Effector CD4-positive, alpha-beta T cell (primary cell): ENCODE data around the gene NEIL3. TPM values are rescaled to one million over a fixed set of nuclear protein-coding genes. Genes with fewer than 3 reads are reported as not detected.

Experiments
- DNase-seq: peaks from one replicate; pipeline ENCODE4 v3.0.0-alpha.2; 2020
- total RNA-seq: gene quantifications from one replicate; lab custom pipeline; 2026; lab: John Stamatoyannopoulos, UW

NEIL3 gene, protein sequence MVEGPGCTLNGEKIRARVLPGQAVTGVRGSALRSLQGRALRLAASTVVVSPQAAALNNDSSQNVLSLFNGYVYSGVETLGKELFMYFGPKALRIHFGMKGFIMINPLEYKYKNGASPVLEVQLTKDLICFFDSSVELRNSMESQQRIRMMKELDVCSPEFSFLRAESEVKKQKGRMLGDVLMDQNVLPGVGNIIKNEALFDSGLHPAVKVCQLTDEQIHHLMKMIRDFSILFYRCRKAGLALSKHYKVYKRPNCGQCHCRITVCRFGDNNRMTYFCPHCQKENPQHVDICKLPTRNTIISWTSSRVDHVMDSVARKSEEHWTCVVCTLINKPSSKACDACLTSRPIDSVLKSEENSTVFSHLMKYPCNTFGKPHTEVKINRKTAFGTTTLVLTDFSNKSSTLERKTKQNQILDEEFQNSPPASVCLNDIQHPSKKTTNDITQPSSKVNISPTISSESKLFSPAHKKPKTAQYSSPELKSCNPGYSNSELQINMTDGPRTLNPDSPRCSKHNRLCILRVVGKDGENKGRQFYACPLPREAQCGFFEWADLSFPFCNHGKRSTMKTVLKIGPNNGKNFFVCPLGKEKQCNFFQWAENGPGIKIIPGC
- total RNA-seq, result not detected

DNA sequence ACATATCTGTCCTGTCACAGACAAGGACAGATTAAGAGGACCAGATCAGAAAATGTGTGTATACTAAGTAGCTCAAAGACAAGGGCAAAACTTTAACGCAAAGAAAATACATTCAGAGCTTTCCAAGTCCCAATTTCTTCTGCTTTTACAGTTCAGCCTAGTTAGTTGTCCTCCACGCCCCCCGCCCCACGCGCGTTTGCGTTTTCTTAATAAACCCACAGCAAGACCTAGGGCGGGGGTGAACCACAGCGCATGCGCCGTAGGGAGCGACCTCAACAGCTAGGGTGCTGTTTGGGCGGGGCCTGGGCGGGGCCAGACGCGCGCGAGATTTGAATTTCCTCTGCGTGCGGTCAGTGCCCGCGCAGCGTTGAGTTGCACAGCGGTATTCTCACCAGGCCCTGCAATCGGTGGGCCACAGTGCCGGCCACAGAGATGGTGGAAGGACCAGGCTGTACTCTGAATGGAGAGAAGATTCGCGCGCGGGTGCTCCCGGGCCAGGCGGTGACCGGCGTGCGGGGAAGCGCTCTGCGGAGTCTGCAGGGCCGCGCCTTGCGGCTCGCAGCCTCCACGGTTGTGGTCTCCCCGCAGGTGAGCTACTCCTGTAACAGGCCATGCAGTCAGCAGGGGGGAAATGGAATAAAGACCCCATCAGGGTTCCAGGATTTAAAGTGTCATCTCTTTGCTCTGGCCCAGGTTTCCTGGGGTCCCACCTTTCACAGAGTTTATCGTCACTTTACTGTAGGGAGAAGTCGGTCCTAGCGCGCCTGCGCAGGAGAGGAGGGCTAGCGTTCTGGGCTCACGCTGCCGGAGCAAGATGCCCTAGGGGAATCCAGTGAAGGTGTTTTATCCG, at the start of gene NEIL3:
Gene NEIL3, plus strand, starts transcription at position 353 of the 850 bp plus-strand sequence. Its CDS starts 80 bp downstream, at position 433.
- DNase-seq, result peak; percentile 92

DNA sequence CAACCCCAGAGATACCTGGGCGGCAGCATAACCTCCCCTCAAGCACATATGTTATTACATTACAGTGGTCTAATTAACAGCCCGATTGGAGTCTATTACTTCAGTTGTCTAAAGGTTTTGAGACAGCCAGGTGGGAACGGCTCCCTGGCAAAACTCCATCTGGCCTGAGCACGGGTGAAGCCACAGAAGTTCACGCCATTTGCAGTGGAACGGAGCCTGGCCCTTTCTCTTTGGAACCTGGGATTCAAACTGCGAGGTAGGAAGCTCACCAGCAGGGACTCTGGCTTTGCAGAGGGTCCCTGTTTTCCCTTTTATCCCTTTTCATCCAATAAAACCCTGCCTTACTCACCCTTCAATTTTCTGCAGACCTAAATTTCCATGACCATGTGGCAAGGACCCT, 45.9 kb upstream of the NEIL3 start:
- no peak for DNase-seq

DNA sequence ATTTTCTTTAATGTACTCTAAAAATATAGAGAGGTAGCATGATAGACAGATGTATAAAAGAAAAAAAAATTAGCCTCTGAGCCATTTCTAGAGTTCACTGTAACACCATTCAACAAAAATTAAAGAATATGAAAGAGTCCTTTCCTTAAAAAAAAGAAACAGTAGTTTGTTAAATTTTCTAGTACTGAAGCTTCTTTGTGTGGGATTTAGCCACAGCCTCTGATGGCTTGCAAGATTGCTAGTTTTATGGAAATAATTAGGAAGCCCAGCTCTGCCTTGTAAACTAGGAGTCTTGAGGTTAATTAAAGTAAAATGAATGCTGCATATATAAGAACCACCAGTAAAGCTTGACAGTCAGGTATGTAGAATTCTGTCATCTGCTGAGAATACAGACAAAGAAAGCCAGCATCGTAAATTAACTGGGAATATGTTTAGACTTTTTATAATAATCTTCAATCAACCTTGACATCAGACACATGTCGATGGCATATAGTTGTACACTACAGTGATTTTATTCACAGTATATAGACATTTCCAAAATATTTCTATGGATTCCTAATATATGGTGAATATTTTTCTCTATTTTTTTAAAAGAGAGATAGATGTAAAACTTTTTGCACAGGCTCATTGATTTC, 44.8 kb upstream of the NEIL3 start:
- no peak for DNase-seq

DNA sequence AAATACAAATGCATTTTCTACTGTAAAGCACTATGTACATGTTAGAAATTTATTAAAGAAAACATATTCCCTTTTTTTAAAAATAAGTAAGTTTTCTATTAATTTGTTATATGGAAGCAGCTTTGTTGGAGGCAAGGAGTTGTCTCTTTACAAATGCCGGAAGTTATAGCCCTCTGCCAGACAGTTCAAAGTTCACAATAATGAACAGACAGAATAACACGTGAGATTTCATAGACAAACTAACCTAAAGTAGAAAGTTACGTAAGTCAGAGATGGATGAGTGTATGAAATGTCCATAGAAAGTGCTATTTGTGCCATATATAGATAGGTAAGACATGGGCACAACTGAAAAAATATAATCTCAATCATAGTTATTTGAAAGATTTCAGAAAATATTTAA, 43.9 kb upstream of the NEIL3 start:
- no peak for DNase-seq

DNA sequence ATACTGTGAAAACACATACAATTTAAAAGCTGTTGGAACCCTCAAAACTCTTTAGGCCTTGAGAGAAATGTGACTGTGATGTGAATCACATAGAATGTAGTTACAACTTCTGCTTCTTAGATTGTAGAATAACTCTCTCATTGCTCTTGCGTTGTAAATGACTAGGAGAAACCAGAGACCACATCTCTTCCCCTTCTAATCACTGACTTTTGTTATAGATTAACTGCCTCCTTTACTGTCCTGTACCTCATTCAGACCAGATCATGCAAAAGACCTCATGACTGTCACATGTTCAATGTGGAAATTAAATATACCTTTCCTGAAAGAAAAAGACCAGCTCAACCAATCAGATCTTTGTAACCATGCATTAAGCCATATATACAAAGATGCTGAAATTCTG, 43.2 kb upstream of the NEIL3 start:
- DNase-seq, result no peak

DNA sequence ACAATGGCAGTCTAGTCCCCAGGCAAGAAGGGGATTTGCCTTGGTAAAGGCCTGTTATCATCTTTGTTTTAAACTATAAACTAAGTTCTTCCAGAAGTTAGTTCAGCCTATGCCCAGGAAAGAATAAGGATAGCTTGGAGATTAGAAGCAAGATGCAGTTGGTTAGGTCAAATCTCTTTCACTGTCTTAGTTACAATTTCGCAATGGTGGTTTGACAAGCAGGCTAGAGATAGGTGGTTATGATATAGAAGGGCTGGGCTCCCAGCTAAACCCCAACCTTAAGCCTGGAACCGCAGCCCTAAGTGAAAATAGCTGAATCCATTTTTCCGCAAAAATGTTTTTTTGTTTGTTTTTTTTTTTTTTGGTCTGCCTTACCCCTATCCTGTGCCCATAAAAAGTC, 41.8 kb upstream of the NEIL3 start:
- DNase-seq, result no peak

DNA sequence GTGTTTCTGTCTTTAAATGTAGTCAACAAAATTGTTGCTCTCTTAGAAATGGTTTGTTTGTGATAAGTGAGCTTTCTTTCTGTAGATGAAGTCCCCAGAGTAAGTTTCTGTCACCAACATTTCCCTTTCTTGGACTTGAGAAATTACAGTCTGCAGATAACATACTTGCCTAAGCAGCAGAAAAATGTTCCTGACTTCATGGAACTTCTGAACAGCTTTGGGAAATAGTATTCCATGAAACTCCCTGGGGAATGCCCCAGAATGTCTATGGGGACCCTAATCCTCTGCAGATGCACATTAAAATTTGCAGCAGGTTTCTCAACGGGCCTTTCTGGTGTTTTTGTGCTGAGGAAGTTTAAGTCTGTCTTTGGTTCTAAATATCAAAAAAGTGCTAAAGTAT, 38.6 kb upstream of the NEIL3 start:
- no peak for DNase-seq

DNA sequence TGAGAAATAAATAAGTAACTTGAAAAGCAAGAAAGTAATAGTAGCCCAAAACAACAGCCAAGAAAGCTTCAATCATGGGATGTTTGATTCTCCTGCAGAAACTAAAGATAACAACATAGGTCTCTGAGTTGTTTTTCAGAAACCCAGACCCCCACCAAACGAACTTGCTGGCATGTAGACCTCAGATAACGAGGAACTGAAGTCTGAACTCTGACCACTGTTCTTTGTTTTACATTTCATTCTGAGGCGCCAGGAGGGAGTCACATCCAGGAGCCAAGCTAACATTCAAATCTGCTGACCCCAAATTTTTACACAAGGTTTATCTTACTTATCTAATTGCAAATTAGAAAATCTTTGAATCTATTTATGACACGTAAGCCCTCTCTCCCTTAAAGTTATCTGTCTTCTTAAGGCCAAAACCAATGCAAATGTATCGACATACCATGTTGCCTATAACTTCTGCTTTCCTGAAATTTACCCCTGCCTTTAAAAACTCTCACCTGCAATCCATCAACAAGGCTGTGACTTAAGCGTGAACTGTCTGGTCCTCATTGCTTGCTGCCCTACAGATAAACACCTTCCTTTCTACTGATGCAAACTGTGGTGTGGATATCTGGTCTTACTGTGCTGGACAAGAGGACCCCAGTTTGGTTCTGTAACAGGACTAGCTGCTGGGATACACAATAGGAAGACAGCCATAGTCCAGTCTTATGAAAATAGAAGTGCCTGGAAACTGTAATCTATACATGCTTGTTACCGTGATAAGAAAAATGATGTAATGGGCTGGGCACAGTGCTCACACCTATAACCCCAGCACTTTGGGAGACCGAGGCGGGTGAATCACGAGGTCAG, 37.5 kb upstream of the NEIL3 start:
- DNase-seq, result no peak

DNA sequence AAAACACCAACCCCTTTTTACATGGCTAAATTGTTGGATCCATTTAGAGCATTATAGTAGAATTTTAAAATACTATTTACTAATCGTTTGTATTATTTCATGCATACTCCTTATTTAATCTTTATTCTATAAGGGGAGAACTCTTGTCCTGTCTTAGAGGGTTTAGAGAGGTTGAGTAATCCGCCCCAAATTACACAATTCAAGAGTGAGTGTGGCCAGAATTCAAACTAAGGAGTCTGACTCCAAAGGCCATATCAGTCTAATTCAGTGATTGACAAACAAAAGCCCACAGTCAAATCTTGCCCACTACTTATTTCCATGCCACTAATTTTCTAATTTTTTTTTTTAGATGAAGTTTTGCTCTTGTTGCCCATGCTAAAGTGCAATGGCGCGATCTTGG, 33.7 kb upstream of the NEIL3 start:
- DNase-seq, result no peak

DNA sequence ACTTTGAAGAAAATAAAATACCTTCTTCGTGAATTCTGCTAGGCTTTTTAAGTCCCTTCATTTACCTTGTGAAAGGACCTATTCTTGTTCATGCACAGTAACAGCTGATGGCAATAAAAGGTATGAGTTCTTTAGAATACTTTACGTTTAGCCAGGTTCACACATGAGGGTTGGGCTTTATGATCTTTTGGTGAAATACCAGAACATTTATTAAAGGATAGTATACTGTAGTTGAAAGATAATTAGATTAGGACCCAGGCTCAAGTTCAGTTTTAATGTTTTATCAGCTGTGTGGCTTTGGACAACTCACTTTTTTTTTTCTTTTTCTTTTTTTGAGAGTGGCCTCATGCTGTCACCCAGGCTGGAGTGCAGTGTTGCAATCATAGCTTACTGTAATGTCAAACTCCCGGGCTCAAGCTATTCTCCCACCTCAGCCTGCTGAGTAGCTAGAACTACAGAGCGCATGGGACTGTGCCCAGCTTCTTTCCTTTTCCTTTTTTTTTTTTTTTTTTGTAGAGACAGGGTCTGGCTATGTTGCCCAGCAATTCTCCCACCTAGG, 28.2 kb upstream of the NEIL3 start:
- no peak for DNase-seq

DNA sequence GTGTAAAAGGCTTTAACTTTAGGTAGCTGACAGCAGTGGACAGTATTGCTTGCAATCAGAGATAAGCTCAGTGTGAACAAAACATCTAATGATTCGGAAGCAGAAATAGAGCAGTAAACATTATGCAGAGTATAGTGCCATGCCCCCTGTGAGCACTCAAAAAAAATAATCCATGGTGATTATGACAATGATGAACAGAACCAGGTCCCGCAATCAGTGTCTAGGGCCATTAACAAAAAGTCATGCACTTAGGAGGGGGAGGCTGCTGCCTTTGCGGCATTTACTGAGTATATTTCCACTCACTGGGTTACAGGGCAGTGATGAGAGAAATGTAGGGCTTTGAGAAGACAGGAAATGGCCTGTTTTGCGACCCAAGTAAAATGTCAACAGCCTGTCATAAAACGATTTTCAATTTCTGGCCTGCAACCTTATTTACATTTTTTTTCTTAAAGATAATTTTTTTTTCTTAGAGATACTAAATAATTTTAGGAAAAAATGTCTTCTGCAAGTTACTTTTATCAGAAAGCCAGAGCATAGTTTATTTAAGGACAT, 27.3 kb upstream of the NEIL3 start:
- no peak for DNase-seq

DNA sequence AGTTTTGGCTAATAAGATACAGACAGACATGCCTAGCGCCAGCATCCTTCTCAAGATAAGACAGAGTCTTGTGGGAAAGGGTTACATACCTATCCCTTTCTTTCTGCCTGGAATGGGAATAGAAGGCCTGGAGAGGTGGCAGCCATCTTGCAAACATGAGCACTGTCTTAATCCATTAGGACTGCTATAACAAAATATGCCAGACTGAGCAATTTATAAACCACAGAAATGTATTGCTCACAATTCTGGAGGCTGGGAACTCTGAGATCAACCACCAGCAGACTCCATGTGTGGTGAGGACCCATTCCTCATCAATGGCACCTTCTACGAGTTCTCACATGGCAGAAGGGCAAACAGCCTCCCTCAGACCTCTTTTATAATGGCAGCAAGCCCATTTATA, 26.5 kb upstream of the NEIL3 start:
- no peak for DNase-seq

DNA sequence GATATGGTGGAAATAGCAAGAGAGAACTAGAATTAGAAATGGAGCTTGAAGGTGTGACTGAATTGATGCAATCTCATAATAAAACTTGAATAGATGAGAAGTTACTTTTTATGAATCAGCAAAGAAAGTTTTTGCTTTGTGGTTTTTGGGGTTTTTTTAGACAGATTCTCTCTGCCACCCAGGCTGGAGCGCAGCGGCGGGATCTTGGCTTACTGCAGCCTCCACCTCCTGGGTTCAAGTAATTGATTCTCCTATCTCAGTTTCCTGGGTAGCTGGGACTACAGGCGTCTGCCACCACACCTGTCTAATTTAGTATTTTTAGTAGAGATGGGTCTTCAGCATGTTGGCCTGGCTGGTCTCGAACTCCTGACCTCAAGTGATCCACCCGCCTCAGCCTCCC, 23.7 kb upstream of the NEIL3 start:
- no peak for DNase-seq

DNA sequence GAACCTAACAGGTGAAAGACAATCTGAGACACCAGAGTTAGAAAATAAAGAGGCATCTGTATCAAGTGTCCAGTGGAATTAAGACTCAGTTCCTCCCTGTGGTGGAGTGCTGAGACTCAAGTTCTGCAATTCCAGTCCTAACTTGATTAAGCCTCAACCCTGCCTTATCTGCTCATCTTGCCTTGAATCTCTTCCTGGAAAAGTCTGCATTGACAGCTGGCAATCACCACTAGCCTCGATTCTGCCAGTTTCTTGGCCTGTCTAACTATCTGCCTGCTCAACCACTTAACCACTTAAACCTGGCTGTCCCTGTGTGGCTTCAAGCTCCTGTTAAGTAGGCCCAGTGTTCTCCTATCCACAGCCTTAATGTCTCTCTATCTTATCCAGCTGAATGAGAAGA, 22.4 kb upstream of the NEIL3 start:
- DNase-seq, result no peak

DNA sequence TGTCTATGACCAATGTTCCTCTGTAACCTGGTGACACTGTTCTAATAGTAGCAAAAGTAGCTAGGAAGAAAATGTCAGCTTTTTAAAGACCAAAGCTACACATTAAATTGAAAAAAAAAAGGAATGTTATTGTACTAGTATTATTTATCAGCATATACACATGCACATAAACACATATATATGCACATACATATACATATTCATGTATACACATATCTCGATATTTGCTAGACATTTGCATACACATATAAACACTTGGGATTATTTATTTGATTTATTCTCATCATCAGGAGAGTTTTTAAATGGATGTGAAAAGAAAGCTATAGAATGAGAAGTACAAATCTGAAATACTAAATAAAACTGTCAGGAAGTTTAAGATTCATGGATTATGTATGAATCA, 21.3 kb upstream of the NEIL3 start:
- DNase-seq, result no peak

DNA sequence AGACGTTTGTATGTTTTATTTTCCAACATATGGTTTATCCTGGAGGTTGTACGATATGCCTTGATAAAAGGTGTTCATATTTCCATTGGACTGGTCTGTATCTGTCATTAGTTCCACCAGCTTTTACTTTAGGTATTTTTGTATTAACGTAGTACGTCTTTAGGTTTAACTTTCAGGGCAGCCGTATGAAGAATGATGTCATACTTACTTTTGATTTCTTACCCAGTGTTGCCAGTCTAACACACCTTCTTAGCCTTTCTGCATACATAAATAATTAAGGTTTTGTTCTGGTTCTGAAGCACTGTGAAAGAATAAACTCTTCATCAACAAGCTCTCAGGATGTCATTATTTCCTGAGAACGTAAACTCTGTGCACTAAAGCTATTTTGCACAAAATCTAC, 18.9 kb upstream of the NEIL3 start:
- no peak for DNase-seq

DNA sequence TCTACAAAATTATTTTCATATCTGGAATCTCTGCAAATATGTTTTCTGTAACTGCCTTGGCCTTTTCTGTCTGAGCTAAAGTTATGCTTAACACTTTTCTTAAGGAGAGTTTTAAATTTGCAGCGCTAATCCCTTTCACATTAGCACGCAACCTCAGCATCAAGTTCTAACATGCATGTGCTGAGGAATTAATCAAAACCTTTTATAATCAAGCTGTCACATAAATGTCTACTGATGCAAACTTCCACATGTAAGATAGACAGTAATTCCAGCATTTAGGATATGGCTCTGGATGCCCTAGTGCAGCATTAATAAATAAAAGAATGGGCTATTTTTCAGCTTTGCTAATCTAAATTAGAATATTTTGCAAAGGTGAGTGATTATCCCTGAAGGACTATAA, 17.5 kb upstream of the NEIL3 start:
- DNase-seq, result no peak

DNA sequence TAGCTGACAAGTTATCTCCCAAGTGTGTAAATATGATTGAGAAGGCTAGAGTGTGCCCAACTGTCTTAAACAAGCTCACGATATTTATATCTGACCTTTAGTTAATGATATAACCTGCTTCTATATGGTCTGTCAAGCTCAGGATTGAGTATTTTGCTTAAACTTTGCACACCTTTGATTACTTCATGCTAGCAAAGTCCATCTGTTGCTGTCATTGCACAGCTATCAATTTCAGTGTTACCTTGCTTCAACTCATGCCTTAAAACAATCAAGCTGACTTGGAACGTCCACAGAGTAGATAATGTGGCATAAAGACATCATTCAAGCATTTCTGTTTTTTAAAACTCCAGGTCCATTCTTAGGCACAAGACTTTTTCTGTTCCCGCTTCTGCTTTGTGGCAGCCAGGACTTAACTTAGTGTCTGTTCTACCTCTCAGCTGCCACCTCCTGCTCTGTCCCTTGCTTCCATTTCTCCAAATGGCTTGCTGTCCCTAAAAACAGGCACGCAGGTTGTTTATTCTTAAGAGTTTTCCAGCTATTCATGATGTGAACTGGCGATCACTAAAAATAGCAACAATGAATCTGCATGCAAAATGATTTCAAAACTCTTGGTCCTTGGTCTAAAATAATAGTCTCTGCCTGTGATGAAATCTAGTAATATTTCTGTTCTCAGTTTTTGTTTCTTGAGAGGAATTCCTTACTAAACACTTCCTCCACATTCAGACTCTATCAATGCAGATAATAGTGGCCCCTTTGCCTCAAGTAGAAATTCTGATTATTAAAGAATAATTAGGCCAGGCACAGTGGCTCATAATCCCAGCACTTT, 16.3 kb upstream of the NEIL3 start:
- DNase-seq, result no peak

DNA sequence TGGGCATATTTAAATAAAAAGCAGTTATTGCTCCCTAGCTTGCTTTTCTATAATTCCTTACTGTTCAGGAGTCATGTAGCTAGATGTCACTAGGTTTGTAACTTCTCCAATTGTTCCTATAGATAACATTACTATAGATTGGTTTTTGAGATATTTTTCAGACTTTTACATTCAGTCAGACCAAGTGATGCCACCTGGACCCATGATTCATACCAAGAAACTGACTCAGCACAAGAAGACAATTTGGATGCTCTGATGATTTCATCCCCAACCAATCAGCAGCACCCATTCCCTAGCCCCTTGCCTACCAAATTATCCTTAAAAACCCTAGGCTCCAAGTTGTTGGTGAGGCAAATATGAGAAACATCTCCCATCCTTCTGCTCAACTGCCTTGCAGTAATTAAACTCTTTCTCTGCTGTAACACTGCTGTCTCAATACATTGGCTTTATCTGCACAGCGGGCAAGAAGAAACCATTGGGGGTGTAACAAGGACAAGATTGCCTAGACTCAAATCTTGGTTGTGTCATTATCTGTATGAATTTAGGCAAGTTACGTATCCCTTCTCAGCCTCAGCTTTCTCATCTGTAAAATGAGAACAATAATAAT, 11.8 kb upstream of the NEIL3 start:
- DNase-seq, result no peak

DNA sequence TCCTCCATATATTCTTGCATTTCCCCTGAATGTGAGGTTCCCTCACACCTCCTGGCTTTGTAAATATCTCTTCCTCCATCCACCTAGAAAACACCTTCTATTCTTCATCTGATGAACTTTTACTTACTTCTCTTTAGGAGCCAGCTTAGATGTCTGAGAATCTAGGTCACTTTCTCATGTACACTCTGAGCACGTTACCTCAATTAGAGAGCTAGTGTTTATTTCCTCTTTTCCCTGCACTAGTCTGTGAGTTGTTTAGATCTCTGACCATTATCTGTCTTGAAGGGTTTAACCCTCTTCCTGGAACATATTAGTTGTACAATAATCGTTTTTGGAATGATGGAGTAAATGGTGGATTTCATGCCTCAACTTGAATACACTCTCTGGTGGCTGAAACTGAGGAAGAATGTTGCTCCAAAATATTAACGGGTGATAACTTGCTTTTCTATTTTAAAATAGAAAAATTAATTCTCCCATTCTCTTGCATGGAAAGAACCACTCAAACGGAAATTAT, 8.5 kb upstream of the NEIL3 start:
- no peak for DNase-seq
